ENCODE results near the gene CASKIN1. TPM values are rescaled to one million over a fixed set of nuclear protein-coding genes. Genes with fewer than 3 reads are reported as not detected.
A peak's percentile ranks its signal among the peaks of the same experiment; 100 is the strongest.

The CASKIN1 gene
- total and polyA plus RNA-seq, 10 of the 15 experiments (the other 5 are each of a cell fraction or from before 2014, with no cell fraction given), result 0.03 to 0.33 (median 0.11) TPM; not detected in 5

- no peak for TF ChIP-seq BCL3 (IDR thresholded peaks at IDR 0.05; ENCODE audit: borderline replicate concordance, insufficient read depth, low read depth, low read length, poor library complexity, severe bottlenecking)
- TF ChIP-seq CEBPZ (IDR thresholded peaks at IDR 0.05; ENCODE audit: low read depth, low read length), result 0 out of 2 replicates have a peak, but pooled peaks have one; percentile 35
- TF ChIP-seq GATAD2B (conservative IDR thresholded peaks at IDR 0.05; ENCODE audit: low read depth), result peak; percentile 88; the same call in 1 of the 2 replicates
- TF ChIP-seq USF1 (IDR thresholded peaks at IDR 0.05; ENCODE audit: borderline replicate concordance, extremely low read length, insufficient read depth, low read depth, low read length), result peak; percentile 57
- TF ChIP-seq NR2F1 (conservative IDR thresholded peaks at IDR 0.05), result peak; percentile 93
- TF ChIP-seq NBN (IDR thresholded peaks at IDR 0.05), result peak; percentile 34; the same call in 1 of the 2 replicates
- TF ChIP-seq POU2F2 (IDR thresholded peaks at IDR 0.05; ENCODE audit: borderline replicate concordance, low read depth, low read length), result peak; percentile 62
- peak; percentile 88 to 96 for TF ChIP-seq BHLHE40 (IDR thresholded peaks at IDR 0.05; ENCODE audit: borderline replicate concordance in 1 of 2, low read depth in 2 of 2, low read length in 1 of 2)
- TF ChIP-seq ASH2L (IDR thresholded peaks at IDR 0.05; ENCODE audit: borderline replicate concordance, low read depth), result peak; percentile 58; the same call in 1 of the 2 replicates
- peak; percentile 96 for TF ChIP-seq NRF1 (conservative IDR thresholded peaks at IDR 0.05; ENCODE audit: low read depth, low read length)
- peak; percentile 29 for TF ChIP-seq SP1 (IDR thresholded peaks at IDR 0.05; ENCODE audit: low read depth, low read length)
- no peak; the same call in 1 of the 2 replicates for TF ChIP-seq ESRRA (IDR thresholded peaks at IDR 0.05; ENCODE audit: low read length)
- peak; percentile 80 for TF ChIP-seq HCFC1 (IDR thresholded peaks at IDR 0.05; ENCODE audit: low read length)
- TF ChIP-seq YY1 (IDR thresholded peaks at IDR 0.05; ENCODE audit: low read depth, low read length), result peak; percentile 87
- TF ChIP-seq NR2C2 (IDR thresholded peaks at IDR 0.05; ENCODE audit: borderline replicate concordance, control insufficient read depth, insufficient read length, low read depth), result peak; percentile 92
- no peak for TF ChIP-seq ZBTB4 (CRISPR knock-in tag; IDR thresholded peaks at IDR 0.05)
- TF ChIP-seq POLR2AphosphoS5 (IDR thresholded peaks at IDR 0.05; ENCODE audit: low read length), result peak; percentile 83; the same call in 1 of the 2 replicates
- no peak for TF ChIP-seq PKNOX1 (IDR thresholded peaks at IDR 0.05)
- peak; percentile 96 for TF ChIP-seq FOXK2 (IDR thresholded peaks at IDR 0.05)
Observed at GRCh38 chr16:2205104-2205966, 8.9 kb upstream of the CASKIN1 start, which contains the start of gene MLST8 (continued).
